B cell (primary cell): ENCODE results near the gene VWA8. TPM values are rescaled to one million over a fixed set of nuclear protein-coding genes. Genes with fewer than 3 reads are reported as not detected.

ENCODE experiments used
- ATAC-seq: fragments of 200-7000 bp; cut with Tn5 transposase; one replicate; pipeline ENCODE4 v1.10.0; 2021; ENCODE audit warnings: low read depth, mild to moderate bottlenecking, moderate number of reproducible peaks, moderate library complexity
- CTCF ChIA-PET: fragments of 350-600 bp; sonication (Branson Sonifier 250); formaldehyde crosslinking; loops from one replicate; lab custom pipeline; 2021; ENCODE audit warnings: antibody characterized with exemption, inconsistent platforms; lab: Charles Lee
- POLR2A ChIA-PET: fragments of 350-600 bp; sonication (Branson Sonifier 250); formaldehyde crosslinking; loops from one replicate; lab custom pipeline; 2021; ENCODE audit warnings: antibody characterized with exemption; lab: Charles Lee
- DNase-seq: peaks from one replicate; pipeline ENCODE4 v3.0.0; 2013
- H2AFZ ChIP-seq: 2 replicates; pipeline ENCODE4 v1.6.1; 2012; ENCODE audit warnings: mild to moderate bottlenecking, low read depth, low read length; ENCODE audit not compliant: insufficient read depth, poor library complexity, severe bottlenecking
- H3K27ac ChIP-seq, 2 donors: 1 replicate in 1 of 2; 2 replicates in 1 of 2; pipeline ENCODE4 v1.5.1; 2012 to 2013; ENCODE audit warnings: low read length in 2 of 2, mild to moderate bottlenecking in 2 of 2, moderate library complexity in 1 of 2
- H3K27me3 ChIP-seq, 4 experiments: fragments of 200-600 bp in 1 of 4; sonication (generic) in 1 of 4; replicated peaks in 1 of 4; 1 replicate in 2 of 4; 2 replicates in 2 of 4; pipeline versions ENCODE4 v1.6.1 to v1.7.0; 2013 to 2016; ENCODE audit warnings: low read length in 3 of 4, mild to moderate bottlenecking in 2 of 4, mixed read lengths in 1 of 4, moderate library complexity in 1 of 4; ENCODE audit not compliant: insufficient read depth in 4 of 4, control insufficient read depth in 3 of 4; ENCODE audit errors: control extremely low read depth in 1 of 4
- H3K36me3 ChIP-seq, 2 experiments: replicated peaks in 1 of 2; 1 replicate in 1 of 2; 2 replicates in 1 of 2; pipeline versions ENCODE4 v1.6.1 to v1.7.1; 2013; ENCODE audit warnings: low read length in 1 of 2; ENCODE audit not compliant: insufficient read depth in 2 of 2, control insufficient read depth in 1 of 2; ENCODE audit errors: control extremely low read depth in 1 of 2, extremely low read depth in 1 of 2
- H3K4me1 ChIP-seq, 2 donors: fragments of 200-600 bp in 1 of 2; sonication (generic) in 1 of 2; 1 replicate in 1 of 2; 2 replicates in 1 of 2; pipeline versions ENCODE4 v1.5.1 to v1.6.1; 2013 to 2017; ENCODE audit warnings: low read length in 2 of 2; ENCODE audit not compliant: control insufficient read depth in 2 of 2, insufficient read depth in 2 of 2
- H3K4me2 ChIP-seq: replicated peaks from 2 replicates; pipeline ENCODE3; 2012; ENCODE audit warnings: mild to moderate bottlenecking, low read depth, low read length; ENCODE audit not compliant: poor library complexity, severe bottlenecking
- H3K4me3 ChIP-seq, 5 experiments: fragments of 200-600 bp in 1 of 5; sonication (generic) in 1 of 5; 1 replicate in 3 of 5; 2 replicates in 2 of 5; pipeline versions ENCODE4 v1.5.1 to v1.7.0; 2011 to 2016; ENCODE audit warnings: low read length in 4 of 5, mild to moderate bottlenecking in 4 of 5, low read depth in 2 of 5, control low read depth in 1 of 5, moderate library complexity in 1 of 5; ENCODE audit not compliant: insufficient read depth in 1 of 5; ENCODE audit errors: control extremely low read depth in 1 of 5, extremely low read depth in 1 of 5
- H3K79me2 ChIP-seq: fragments of 200-600 bp; sonication (generic); one replicate; pipeline ENCODE4 v1.6.0; 2016; ENCODE audit warnings: low read length; ENCODE audit not compliant: control insufficient read depth, insufficient read depth
- H3K9ac ChIP-seq: fragments of 200-600 bp; sonication (generic); 2 replicates; pipeline ENCODE4 v1.6.1; 2017; ENCODE audit warnings: mild to moderate bottlenecking, low read length, moderate library complexity
- H3K9me3 ChIP-seq, 3 donors: one replicate each; pipeline versions ENCODE4 v1.6.1 to v1.7.1; 2013; ENCODE audit warnings: low read length in 2 of 3; ENCODE audit not compliant: control insufficient read depth in 2 of 3, insufficient read depth in 1 of 3; ENCODE audit errors: control extremely low read depth in 1 of 3
- H4K20me1 ChIP-seq: 2 replicates; pipeline ENCODE4 v1.6.0; 2012; ENCODE audit warnings: mild to moderate bottlenecking, low read length; ENCODE audit not compliant: insufficient read depth, control insufficient read depth, poor library complexity, severe bottlenecking
- H3K27ac Mint-ChIP-seq: one replicate; pipeline ENCODE4 v1.8.0; 2021; ENCODE audit warnings: mixed read lengths
- H3K27me3 Mint-ChIP-seq: one replicate; pipeline ENCODE4 v1.8.0; 2021; ENCODE audit warnings: mixed read lengths
- H3K4me1 Mint-ChIP-seq: one replicate; pipeline ENCODE4 v1.8.0; 2021; ENCODE audit warnings: mixed read lengths
- H3K4me3 Mint-ChIP-seq: one replicate; pipeline ENCODE4 v1.8.0; 2021; ENCODE audit warnings: mixed read lengths
- H3K9me3 Mint-ChIP-seq: one replicate; pipeline ENCODE4 v1.8.0; 2022; ENCODE audit warnings: mixed read lengths; ENCODE audit not compliant: insufficient read depth
- EZH2 ChIP-seq: IDR thresholded peaks from 2 replicates; pipeline ENCODE4 v1.6.1; 2012; ENCODE audit warnings: borderline replicate concordance, low read depth, mild to moderate bottlenecking, moderate library complexity, low read length; ENCODE audit not compliant: insufficient read depth, poor library complexity, severe bottlenecking
- WGBS: methylation state at CpG from one replicate; pipeline ENCODE4 v1.1.5; 2013; ENCODE audit warnings: missing lambda C conversion rate; ENCODE audit not compliant: insufficient coverage; 5-methylcytosine and 5-hydroxymethylcytosine counted together
- intact Hi-C: fragments of 100-400 bp; cut with micrococcal nuclease; formaldehyde crosslinking; loops from one replicate; pipeline ENCODE4 v1.10.0; 2022
- polyA plus RNA-seq: library from polyadenylated mRNA; depleted of rRNA; stranded (reverse); fragments of >200 nt; gene quantifications from 2 replicates; pipeline ENCODE4 v1.2.3, GENCODE V29; 2012
- total RNA-seq, 2 donors: library from RNA; stranded (reverse); fragments of 120-200 nt in 1 of 2; gene quantifications; 1 replicate in 1 of 2; 2 replicates in 1 of 2; pipeline versions ENCODE4 v1.2.3 to v1.2.4, GENCODE V29; 2013 to 2022
- TF ChIP-seq, protein P1 (sequence below): fragments of 200-600 bp; IDR thresholded peaks from one replicate; pipeline ENCODE4 v1.8.0; 2022; ENCODE audit warnings: antibody characterized with exemption, mild to moderate bottlenecking

VWA8 gene
- total and polyA plus RNA-seq, 2 donors (not counting 1 experiment from before 2014, with no cell fraction given), result 6.0 to 19.7 TPM

DNA sequence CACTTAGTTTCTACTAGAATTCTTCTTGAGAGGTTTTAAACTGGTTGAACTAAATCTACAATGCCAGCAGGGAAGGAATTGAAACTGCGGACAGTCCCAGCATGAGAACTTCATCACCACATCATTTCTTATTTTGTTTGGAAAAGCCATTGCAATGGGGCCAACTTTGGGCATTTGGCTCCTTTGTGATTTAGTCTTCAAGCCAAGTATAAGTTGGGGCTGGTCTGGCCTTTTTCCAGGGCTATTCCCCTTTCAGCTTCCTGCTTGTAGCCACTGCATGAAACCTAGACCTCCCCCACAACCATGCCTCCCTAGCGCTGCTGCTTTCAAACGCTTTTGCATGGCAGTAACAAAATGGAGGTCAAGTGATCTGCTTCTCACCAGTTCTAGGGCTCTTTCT is 361.3 kb downstream of the VWA8 start:
- intact Hi-C loops, result loop anchor here (10.0 kb wide), 1 partner anchor 145 kb away; the partner anchor contains the start of gene RGCC
- no peaks in the 10 kb centered on the region for H3K4me1 Mint-ChIP-seq
- WGBS, result 100% methylated on average over 2 of the region's 3 CpGs
- Histone ChIP-seq H3K79me2 (no peaks in the 10 kb centered on the region), H3K27me3 (no peaks in the 10 kb centered on the region), H2AFZ (no peak overlapping the region), H3K4me2 (no peak overlapping the region), H3K36me3 (no peaks in the 10 kb centered on the region), H3K9ac (no peak overlapping the region), H3K4me1 (no peaks in the 10 kb centered on the region), H3K9me3 (no peaks in the 10 kb centered on the region), H3K4me3 (no peak overlapping the region), H3K27ac (no peak overlapping the region), H4K20me1 (no peaks in the 10 kb centered on the region)
- CTCF ChIA-PET, result no interaction called here
- POLR2A ChIA-PET, result no interaction called here
- no peaks in the 10 kb centered on the region for H3K27me3 Mint-ChIP-seq
- TF ChIP-seq, protein P1, sequence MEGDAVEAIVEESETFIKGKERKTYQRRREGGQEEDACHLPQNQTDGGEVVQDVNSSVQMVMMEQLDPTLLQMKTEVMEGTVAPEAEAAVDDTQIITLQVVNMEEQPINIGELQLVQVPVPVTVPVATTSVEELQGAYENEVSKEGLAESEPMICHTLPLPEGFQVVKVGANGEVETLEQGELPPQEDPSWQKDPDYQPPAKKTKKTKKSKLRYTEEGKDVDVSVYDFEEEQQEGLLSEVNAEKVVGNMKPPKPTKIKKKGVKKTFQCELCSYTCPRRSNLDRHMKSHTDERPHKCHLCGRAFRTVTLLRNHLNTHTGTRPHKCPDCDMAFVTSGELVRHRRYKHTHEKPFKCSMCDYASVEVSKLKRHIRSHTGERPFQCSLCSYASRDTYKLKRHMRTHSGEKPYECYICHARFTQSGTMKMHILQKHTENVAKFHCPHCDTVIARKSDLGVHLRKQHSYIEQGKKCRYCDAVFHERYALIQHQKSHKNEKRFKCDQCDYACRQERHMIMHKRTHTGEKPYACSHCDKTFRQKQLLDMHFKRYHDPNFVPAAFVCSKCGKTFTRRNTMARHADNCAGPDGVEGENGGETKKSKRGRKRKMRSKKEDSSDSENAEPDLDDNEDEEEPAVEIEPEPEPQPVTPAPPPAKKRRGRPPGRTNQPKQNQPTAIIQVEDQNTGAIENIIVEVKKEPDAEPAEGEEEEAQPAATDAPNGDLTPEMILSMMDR, result no peak
- no peak for TF ChIP-seq EZH2
- no peak overlapping the region for H3K4me3 Mint-ChIP-seq
- DNase-seq, result no peak
- H3K27ac Mint-ChIP-seq, result no peak overlapping the region
- H3K9me3 Mint-ChIP-seq, result no peaks in the 10 kb centered on the region
- no peak for ATAC-seq

DNA sequence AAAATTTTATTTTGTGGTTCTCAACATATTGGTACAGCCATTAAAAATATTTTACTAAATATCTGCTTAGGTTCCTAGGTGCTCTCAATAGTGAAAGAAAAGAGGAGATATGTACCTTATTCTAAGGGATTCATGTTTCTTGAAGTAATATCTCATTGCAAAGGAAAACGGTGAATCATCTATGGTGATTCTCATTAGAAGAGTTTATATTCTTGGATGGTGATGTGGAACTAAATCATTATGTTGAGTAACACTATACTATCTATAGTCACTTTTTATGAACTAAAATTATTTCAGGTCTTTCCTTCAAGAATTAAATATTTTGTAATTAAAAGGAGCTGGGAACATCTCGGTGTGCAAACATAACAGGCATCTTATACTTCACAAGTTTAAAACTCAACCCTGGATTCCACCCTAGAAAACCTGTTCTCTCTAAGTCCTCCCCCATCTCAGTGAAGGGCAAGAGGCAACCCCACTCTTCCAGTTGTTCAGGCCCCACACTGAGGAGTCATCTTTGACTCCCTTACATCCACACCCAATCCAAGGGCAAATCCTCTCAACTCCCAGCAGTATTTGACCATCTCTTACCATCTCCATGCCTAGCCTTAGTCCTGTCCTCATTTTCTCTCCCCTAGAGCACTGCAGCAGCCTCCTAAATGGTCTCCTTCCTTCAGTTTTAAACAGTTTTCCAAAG is 363.4 kb downstream of the VWA8 start:
- no peaks in the 10 kb centered on the region for H3K9me3 Mint-ChIP-seq
- ChIA-PET POLR2A (no interaction called here), CTCF (no interaction called here)
- ATAC-seq (no peak), DNase-seq (no peak)
- TF ChIP-seq, protein P1, result no peak
- TF ChIP-seq EZH2, result no peak
- H3K36me3 ChIP-seq, result no peaks in the 10 kb centered on the region
- H3K27me3 Mint-ChIP-seq, result no peaks in the 10 kb centered on the region
- H3K9me3 ChIP-seq, result no peaks in the 10 kb centered on the region
- no peak overlapping the region for H3K4me3 ChIP-seq
- no peaks in the 10 kb centered on the region for H3K4me1 ChIP-seq
- H3K79me2 ChIP-seq, result no peaks in the 10 kb centered on the region
- no peak overlapping the region for H3K9ac ChIP-seq
- no peak overlapping the region for H3K27ac ChIP-seq
- H2AFZ ChIP-seq, result no peak overlapping the region
- no peak overlapping the region for H3K27ac Mint-ChIP-seq
- 100% methylated on average over 1 of the region's 2 CpGs for WGBS
- no peaks in the 10 kb centered on the region for H3K4me1 Mint-ChIP-seq
- intact Hi-C loops, result no loop called here
- no peaks in the 10 kb centered on the region for H4K20me1 ChIP-seq
- H3K27me3 ChIP-seq, result no peaks in the 10 kb centered on the region
- H3K4me2 ChIP-seq, result no peak overlapping the region
- no peak overlapping the region for H3K4me3 Mint-ChIP-seq
